NT2/D1 (cell line): ENCODE data around the gene C4orf50.

Source experiments
- DNase-seq: peaks from one replicate; pipeline ENCODE4 v3.0.0-alpha.2; 2011; ENCODE audit warnings: low read depth, low spot score
- H3K27me3 ChIP-seq: 2 replicates; pipeline ENCODE4 v1.6.0; 2011; ENCODE audit warnings: mild to moderate bottlenecking; ENCODE audit not compliant: insufficient read length, insufficient read depth
- H3K36me3 ChIP-seq: 2 replicates; pipeline ENCODE4 v1.6.1; 2011; ENCODE audit warnings: mild to moderate bottlenecking, low read length, mixed read lengths; ENCODE audit not compliant: insufficient read depth, insufficient read length
- H3K4me1 ChIP-seq: 2 replicates; pipeline ENCODE4 v1.5.1; 2011; ENCODE audit not compliant: insufficient read depth, insufficient read length
- H3K4me3 ChIP-seq: 2 replicates; pipeline ENCODE4 v1.5.1; 2011; ENCODE audit warnings: low read depth; ENCODE audit not compliant: insufficient read length
- H3K9ac ChIP-seq: 2 replicates; pipeline ENCODE4 v1.6.0; 2011; ENCODE audit warnings: low read depth; ENCODE audit not compliant: insufficient read length
- H3K9me3 ChIP-seq: 2 replicates; pipeline ENCODE4 v1.5.1; 2011; ENCODE audit warnings: mild to moderate bottlenecking, low read length; ENCODE audit not compliant: insufficient read depth
- SUZ12 ChIP-seq: IDR thresholded peaks from 2 replicates; pipeline ENCODE4 v1.6.1; 2011; ENCODE audit not compliant: insufficient read length, insufficient read depth; ENCODE audit errors: extremely low read depth
- YY1 ChIP-seq: IDR thresholded peaks from 2 replicates; pipeline ENCODE4 v1.6.1; 2011; ENCODE audit not compliant: insufficient read length, insufficient read depth
- ZNF274 ChIP-seq: IDR thresholded peaks from 2 replicates; pipeline ENCODE4 v1.6.1; 2011; ENCODE audit warnings: mild to moderate bottlenecking, low read depth, low read length

Gene C4orf50

DNA sequence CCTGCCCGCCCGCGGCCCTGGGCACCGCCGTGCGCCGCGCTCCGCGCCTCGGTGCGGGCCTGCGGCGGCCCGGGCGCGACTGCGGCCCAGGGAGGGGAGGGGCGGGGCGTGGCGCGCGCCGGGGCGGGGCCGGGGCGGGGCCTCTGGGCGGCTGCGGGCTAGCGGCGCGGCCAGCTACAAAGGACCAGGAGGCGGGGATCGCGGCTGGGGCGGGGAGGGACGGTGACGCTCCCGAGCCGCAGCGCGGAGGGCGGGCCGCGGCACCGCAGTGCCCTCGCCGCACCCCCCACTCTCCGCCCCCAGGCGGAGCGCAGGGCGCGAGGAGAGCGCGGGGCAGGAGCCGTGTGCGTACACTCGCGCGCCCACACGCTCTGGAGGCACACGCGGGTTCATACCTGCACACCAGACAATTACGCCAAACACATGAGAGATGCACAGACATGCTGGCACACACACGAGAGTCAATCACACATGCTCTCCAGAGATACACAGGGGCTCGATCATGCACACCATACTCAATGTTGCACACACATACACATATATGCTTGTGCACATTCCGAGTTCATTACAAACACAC, 125.1 kb downstream of the C4orf50 start, which contains the start of gene CRMP1:
Gene CRMP1 (minus strand): TSS at position 83 of the 577 bp plus-strand sequence. CDS start 117 bp downstream, outside the sequence.
- Histone ChIP-seq H3K9me3 (peaks cover 7% of the 10 kb centered on the region), H3K9ac (peak within 1 kb of the TSS; percentile 66), H3K27me3 (peaks cover 83% of the 10 kb centered on the region), H3K4me1 (peaks cover 20% of the 10 kb centered on the region), H3K36me3 (no peaks in the 10 kb centered on the region), H3K4me3 (peak within 1 kb of the TSS; percentile 45)
- TF ChIP-seq ZNF274 = no peak
- TF ChIP-seq YY1 = no peak
- TF ChIP-seq SUZ12 = no peak
- no peak for DNase-seq

DNA sequence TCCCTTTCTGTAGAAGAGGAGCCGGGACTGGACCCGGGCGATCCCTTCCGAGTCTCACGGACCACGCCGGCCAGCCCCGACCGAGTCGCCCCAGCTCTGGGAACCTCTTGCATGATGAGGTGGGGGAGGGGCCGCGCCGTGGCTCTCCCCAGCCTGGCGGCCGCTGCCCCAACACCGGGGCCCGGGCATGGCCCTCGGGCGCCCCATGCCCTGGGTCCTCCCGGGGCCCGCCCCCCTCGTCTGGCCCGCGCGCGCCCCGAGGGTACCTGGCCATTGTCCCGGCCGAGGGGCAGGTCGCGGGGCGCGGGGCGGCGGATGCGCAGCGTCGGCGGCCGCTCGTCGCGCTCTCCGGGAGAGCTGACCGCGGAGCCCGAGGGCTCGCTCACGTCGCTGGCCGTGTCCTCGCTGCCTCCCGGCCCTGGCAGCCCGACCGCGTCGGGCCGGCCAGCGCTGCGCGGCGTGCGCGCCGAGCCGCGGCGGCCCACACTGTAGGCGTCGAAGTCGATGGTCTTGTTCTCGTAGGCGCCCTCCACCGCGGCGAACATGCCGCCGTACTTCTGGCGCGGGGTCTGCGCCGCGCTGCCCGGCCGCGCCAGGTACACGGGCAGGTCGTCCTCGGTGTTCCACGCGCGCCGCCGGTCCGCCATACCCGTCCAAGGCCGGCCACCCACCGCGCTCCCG, 125.8 kb downstream of the C4orf50 start:
- Histone ChIP-seq H3K9ac (peak overlapping the region; percentile 66), H3K4me1 (peaks cover 20% of the 10 kb centered on the region), H3K4me3 (peak overlapping the region; percentile 45), H3K9me3 (peaks cover 7% of the 10 kb centered on the region), H3K27me3 (peaks cover 78% of the 10 kb centered on the region), H3K36me3 (no peaks in the 10 kb centered on the region)
- DNase-seq = no peak
- TF ChIP-seq YY1 = no peak
- peak; percentile 75 for TF ChIP-seq SUZ12

DNA sequence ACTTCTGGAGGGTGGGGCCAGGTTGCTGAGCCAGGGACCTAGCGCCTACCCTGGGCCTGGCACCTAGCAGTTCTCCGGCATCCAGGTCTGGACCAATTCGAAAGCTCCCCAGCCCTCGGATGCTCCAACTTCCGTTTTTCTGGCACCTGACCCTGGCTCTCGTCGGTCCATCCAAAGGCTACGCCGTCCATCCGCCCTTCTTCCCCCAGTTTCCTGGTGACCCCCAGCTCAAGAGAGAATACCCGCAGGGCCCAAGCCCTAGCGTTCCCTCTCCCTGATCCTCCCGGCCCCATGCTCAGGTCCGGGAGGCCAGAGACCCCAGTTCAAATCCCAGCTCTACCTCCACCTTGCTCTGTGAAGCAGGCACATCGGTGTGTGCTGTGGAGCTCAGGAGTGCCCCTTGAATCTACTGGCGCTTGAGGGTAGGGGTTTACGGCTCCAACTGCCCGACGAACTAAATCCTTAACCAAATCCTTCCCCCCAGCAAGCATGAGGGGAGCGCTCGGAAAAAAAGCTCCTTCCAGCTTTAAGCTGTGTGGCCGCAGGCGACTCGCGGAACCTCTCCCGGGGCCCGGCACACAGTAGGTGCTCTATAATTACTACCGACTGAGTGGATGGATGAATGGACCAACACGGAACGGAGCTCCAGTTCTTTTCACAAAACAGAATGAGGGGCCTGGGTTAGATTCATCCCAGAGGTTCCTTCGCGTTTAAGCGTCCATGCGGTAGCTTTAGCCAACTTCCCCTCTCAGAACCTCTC, 126.5 kb downstream of the C4orf50 start:
- peaks cover 3% of the 10 kb centered on the region for H3K36me3 ChIP-seq
- peaks cover under 1% of the 10 kb centered on the region; the same call in 1 of the 2 replicates for H3K9me3 ChIP-seq
- no peak overlapping the region for H3K4me3 ChIP-seq
- no peak for DNase-seq
- no peak overlapping the region for H3K9ac ChIP-seq
- H3K27me3 ChIP-seq = peaks cover 79% of the 10 kb centered on the region
- H3K4me1 ChIP-seq = peaks cover 21% of the 10 kb centered on the region
- TF ChIP-seq ZNF274 (no peak), YY1 (no peak), SUZ12 (peak; percentile 13)

DNA sequence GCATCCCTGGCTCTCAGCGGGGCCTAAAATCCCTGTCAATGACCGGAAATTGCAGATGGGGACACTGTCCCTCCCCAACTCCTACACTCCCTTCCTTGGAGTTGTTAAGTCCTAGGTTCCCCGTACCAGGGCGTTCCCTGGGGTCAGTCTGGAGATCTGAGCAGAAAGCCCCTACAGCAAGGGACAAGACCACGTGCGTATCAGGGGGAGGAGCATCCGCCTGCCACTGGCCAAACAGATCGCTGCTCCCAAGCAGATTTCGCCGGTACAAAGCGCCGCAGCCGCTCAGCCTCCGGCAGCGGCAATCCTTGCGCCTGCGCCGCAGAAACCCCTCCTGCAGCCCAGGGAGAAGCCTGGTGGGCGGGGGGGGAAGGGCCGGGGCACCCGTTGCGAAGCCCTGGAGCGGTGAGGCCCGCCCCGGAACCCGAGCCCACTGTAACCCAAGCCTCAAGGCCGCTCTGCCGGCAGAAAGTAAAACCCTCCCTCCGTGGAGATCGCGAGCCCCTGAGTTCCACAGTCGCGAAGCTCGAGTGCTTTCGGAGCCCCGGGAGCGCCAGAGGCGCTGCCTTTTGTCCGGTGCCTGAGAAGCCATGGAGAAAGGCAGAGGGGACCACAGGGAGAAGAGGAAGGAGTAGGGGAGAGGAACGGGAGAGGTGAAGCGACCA, 128.0 kb downstream of the C4orf50 start:
- no peak for TF ChIP-seq YY1
- TF ChIP-seq ZNF274 = no peak
- TF ChIP-seq SUZ12 = no peak
- peak; percentile 85 for DNase-seq
- Histone ChIP-seq H3K9ac (peak overlapping the region; percentile 61), H3K27me3 (peaks cover 73% of the 10 kb centered on the region), H3K36me3 (peaks cover 6% of the 10 kb centered on the region), H3K4me1 (peaks cover 25% of the 10 kb centered on the region), H3K4me3 (peak overlapping the region; percentile 42), H3K9me3 (no peaks in the 10 kb centered on the region)

DNA sequence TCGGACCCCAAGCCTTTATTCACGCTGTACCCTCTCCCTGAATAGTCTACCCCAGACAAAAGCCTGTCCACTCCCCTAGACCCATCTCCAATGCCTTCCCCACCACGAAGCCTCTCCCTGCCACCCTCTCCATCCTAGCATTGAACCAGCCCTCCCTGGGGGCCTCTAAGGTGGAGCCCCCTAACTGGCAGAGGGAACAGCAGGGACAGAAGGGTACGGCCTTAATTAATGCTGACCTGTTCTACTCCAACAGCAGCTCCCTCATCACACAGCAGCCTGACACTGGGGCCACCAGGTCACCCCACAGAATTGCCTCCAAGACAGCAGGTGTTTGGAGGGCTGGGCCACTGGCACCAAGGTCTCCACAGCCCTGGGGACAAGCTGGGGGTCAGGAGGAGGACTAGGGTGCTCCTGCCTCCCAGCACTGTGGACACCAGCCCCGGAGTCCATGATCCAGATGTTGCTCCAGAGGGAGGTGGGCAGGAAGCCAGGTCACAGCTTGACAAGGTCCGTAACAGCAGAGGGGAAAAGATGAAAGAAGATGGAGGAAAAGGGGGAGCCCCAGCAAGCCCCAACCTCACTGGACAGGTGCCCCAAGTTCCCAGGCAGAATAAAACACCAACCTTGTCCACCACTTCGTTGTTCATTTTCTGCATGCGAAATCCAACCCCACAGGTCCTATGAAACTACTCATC, 129.1 kb downstream of the C4orf50 start:
- peak overlapping the region; percentile 36 for H3K4me3 ChIP-seq
- peaks cover 6% of the 10 kb centered on the region for H3K36me3 ChIP-seq
- peak overlapping the region; percentile 84 for H3K9ac ChIP-seq
- peaks cover 25% of the 10 kb centered on the region for H3K4me1 ChIP-seq
- no peak for TF ChIP-seq YY1
- no peak for TF ChIP-seq ZNF274
- no peak for TF ChIP-seq SUZ12
- H3K9me3 ChIP-seq = no peaks in the 10 kb centered on the region
- no peak for DNase-seq
- peaks cover 62% of the 10 kb centered on the region for H3K27me3 ChIP-seq

DNA sequence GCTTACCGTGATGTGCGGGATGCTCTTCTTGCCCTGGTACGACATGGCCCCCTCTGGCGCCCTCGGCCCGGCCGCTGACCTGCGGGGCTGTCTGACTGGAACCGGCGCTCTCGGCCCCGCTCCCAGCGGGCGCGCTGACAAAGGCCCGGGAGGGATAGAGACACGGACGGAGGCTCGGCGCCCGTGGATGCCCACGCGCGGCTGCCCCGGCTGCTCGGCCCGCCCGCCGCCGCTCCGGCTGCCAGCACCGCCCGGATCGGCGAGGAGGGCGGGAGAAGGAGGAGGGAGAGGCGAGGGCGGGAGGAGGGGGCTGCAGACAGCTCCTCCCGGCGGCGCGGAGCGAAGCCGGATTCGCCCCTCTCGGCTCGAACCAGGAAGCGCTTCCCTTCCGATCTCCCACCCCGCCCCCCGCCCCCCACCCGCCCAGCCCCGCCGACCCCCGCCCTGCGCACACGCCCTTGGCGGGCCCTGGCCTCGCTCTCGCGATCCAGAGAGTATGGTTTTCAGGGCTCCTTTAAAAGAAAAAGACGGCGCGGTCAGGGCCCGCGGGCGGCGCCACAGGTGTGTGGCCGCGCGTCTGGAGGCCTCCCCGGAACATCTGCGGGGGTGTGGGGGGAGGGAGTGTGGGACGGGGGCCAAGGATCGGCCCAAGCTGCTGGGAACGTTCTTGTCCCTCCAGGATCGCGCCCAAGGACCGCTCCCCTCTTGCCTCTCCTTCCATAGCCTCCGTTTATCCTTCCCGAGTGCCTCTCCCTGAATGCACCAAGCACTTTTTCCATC, 129.8 kb downstream of the C4orf50 start:
- no peak for DNase-seq
- Histone ChIP-seq H3K9me3 (no peaks in the 10 kb centered on the region), H3K4me1 (peaks cover 25% of the 10 kb centered on the region), H3K4me3 (peak overlapping the region; percentile 75), H3K27me3 (peaks cover 55% of the 10 kb centered on the region), H3K36me3 (peaks cover 6% of the 10 kb centered on the region), H3K9ac (peak overlapping the region; percentile 89)
- TF ChIP-seq SUZ12 (no peak), YY1 (no peak), ZNF274 (no peak)
